ENCODE results near the gene MTCL1.

The MTCL1 gene

DNA sequence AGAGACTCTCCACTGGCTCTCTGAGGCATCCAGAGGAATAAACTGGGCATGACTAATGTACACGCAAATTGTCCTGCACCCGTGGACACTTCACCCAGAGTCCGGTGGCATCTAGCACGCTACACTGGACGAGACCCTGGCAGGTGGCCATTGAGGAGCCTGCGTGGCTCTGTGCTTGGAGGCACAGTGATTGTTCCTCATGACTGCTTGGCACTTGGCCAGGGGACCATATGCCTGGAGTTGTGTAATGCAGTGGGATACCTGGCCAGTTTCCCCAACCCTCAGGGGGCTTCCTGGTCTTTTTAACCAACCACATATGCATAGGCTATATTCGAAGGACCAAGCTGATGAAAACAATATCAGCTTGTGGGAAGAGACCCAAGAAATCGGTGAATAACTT lies 66.6 kb downstream of the MTCL1 start:
- DNase-seq (ENCODE audit: low spot score), result no peak

DNA sequence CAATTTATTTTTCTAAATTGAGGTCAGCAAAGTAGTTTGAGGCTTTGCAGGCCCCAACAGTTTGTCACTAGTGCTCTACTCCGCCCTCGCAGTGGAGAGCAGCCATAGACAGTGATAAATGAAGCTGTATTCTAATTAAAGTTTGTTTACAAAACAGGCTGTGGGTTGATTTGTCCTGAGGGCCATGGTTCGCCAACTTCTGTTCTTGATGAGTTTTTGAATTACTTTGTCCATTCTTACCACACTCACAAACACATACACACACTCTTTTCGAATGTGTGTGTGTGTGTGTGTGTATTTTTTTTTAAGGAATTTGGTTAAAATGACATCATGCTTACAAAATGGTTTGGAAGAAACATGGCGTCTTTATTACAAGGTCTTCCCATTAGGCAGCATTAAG lies 68.6 kb downstream of the MTCL1 start:
- no peak for DNase-seq (ENCODE audit: low spot score)

DNA sequence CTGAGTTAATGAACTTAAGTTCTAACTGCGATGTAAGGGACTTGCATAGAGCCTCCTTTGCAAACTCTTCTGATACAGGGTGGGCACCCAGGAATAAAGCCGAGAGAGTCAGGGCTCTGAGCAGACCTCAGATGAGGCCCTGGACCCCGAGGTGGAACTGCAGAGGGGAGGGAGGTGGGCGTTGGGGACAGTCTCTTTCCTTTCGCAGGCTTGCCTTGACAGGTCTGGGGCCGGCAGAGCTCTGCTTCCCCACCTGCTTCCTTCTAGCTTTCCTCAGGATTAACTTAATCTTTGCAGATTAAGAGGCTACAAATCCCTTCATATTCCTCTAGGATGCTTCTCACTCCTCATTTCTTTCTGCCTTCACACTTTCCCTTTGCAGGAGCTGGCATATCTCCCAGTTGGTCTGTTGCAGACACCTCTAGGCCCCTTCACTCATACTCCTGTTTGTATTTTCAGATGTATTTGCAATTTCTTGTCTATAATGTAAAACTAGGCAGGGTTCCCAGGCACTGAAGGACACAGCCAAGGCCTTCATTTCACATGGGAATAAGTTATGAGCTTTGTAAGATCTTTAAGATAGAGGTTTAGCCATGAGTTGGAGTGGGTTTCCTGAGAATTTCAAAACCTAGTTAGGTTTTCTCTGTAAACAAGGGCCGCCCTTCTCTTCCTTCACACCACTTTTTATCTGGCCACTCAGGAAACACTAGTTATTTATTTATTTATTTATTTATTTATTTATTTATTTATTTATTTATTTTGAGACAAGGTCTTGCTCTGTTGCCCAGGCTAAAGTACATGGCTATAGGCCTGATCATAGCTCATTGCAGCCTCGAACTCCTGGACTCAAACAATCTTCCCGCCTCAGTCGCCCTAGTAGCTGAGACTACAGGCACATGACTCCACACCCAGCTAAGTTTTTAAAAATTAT lies 70.9 kb downstream of the MTCL1 start:
- peak; percentile 81 for DNase-seq (ENCODE audit: low spot score)

DNA sequence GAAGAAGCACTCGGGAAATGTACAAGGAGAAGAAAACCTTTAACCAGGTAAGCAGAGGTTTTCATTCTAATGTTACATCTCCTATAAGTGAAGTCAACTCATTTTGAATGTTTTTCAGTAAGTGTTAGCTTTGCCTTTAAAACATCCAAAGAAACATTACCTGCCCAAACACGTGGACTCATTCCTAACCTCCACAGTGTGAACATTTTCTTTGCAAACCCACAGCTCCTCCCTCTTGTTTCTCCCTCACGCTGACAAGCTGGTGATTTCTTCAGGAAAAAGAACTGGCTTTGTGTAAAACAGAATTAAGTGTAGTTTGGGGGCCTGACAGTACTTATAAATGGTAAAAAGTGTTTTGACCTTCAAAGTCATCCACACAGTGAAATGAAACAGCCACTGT lies 72.5 kb downstream of the MTCL1 start:
- no peak for DNase-seq (ENCODE audit: low spot score)

DNA sequence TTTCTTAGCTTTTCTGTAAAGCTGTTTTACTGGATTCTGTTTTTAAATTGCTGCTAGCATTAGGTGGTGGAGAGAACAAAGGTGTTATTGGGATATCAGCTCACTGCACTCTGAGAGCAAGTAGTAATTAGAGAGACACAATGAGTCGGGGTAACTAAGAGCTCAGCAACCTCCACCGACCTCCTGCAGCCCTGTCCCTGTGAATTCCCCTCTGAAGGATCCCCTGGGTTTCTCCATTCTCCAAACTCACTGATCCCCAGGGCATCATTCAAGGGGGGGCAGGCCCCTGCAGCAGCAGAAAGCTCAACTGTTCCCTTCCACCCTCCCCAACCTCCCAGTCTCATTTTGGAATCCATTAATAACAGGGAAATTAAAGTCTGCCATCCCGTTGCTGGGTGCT lies 73.0 kb downstream of the MTCL1 start:
- no peak for DNase-seq (ENCODE audit: low spot score)

DNA sequence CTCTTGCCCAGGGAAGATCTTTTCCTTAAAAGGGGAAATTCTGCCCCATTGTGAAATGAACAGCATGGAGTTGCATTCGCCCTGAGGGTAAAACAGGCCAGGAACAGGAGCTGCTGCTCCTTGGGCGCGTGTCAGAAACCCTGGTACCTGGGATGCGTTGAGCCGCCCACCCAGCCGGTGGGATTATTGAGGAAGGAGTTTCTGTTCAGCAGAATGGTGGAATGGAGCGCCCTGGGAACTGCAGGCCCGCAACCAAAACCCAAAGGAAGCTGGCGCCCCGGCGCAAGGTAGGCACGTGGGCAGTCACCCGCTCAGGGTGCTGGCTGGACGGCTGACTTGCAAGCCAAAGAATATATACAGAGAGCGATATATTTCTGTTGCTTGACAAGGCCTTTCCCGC lies 73.5 kb downstream of the MTCL1 start:
- DNase-seq (ENCODE audit: low spot score), result no peak

DNA sequence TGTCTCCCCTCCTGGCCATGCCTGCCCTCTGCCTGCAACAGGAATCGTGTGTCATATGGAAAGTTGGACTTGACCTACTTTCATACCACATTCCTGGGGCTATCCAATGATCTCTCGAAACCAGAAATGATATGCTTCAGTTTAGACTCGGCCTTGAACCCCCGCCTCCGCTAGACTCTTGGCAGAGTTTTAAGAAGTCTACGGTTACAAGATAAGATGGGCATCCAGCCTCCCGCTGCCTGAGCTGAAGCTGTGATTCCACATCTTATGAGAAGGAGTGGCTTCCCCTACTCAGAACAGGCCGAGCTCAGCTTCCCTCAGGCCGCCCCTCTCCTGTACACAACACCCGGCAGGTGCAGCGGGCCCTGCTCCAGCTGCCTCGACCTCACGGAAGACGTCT lies 73.9 kb downstream of the MTCL1 start:
- no peak for DNase-seq (ENCODE audit: low spot score)

DNA sequence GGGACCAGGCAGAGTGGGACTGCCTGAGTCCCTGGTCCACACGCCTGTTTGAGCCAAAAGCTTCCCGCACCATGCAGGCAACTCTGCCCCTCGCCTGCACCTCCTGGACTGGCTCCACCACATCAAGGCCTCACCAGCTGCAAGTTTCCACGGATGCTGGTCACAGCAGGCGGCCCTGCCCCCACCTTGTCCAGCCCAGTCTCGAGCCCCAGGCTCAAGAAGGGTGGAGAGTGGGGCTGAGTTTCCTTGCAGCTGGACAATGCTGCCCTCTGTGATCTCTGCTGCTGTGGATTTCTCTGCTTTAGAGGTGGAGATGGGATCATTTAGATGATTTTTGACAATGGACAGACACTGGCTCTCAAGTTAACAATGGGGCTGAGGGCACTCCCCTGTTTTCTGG lies 74.9 kb downstream of the MTCL1 start:
- no peak for DNase-seq (ENCODE audit: low spot score)

DNA sequence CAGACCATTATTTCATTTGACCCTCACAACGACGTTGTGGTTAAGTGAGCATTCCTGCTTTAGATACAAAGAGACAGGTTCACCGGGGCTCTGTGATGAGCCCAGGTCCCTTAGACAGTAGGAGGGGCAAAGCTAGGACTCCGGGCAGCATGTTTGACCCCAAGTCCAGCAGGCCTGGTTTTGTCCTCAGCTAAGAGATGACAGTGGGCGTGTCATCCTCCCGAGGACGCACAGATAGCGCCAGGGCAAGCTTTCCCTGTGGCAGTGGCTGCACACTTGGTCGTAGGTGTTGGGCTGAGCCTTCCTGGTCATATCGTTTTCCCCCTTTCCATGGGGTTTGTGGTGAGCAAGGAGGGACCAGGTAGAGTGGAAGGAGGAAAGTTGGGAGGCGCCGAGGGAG lies 76.3 kb downstream of the MTCL1 start:
- DNase-seq (ENCODE audit: low spot score), result no peak

DNA sequence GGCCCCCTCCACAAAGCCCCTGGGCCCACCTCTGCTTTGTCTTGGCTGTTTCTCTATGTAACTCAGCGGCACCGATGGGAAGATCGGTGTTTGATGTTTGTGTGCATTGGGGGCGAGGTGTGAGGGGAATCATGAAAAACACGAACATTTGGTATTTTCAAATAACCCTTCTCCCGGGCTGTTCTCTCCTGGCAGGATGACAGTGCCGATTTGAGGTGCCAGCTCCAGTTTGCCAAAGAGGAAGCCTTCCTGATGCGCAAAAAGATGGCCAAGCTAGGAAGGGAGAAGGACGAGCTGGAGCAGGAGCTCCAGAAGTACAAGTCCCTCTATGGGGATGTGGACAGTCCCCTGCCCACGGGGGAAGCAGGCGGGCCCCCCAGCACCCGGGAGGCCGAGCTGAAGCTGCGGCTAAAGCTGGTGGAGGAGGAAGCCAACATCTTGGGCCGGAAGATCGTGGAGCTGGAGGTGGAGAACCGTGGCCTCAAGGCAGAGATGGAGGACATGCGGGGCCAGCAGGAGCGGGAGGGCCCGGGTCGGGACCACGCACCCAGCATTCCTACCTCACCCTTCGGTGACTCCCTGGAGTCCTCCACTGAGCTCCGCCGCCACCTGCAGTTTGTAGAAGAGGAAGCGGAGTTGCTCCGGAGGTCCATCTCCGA lies 78.1 kb downstream of the MTCL1 start:
- DNase-seq (ENCODE audit: low spot score), result no peak

DNA sequence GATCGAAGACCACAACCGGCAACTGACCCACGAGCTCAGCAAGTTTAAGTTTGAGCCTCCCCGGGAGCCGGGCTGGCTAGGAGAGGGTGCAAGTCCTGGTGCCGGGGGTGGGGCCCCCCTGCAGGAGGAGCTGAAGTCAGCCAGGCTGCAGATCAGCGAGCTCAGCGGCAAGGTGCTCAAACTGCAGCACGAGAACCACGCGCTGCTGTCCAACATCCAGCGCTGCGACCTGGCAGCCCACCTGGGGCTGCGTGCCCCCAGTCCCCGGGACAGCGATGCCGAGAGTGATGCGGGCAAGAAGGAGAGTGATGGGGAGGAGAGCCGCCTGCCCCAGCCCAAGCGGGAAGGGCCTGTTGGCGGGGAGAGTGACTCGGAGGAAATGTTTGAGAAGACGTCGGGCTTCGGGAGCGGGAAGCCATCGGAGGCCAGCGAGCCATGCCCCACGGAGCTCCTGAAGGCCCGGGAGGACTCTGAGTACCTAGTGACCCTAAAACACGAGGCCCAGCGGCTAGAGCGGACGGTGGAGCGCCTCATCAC lies 78.7 kb downstream of the MTCL1 start:
- no peak for DNase-seq (ENCODE audit: low spot score)

DNA sequence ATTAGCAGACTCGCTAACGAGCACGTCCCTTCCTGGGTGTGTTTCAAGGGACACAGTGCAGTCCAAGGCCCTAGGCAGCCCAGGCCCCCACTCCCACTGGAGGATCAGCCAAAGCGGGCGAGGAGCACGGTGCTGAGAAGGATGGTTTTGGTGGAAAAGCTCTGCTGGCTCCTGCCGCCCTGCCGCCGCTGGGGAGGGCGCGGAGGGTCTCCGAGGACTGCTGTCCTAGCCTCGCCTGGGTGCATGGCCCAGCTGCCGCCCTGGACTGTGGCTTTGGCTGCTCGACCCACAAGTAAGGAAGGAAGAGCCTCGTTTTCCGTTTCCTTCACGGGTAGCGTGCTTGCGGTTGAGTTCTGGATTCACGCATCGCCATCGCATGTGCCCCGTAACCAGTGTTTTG lies 79.9 kb downstream of the MTCL1 start:
- DNase-seq (ENCODE audit: low spot score), result no peak

DNA sequence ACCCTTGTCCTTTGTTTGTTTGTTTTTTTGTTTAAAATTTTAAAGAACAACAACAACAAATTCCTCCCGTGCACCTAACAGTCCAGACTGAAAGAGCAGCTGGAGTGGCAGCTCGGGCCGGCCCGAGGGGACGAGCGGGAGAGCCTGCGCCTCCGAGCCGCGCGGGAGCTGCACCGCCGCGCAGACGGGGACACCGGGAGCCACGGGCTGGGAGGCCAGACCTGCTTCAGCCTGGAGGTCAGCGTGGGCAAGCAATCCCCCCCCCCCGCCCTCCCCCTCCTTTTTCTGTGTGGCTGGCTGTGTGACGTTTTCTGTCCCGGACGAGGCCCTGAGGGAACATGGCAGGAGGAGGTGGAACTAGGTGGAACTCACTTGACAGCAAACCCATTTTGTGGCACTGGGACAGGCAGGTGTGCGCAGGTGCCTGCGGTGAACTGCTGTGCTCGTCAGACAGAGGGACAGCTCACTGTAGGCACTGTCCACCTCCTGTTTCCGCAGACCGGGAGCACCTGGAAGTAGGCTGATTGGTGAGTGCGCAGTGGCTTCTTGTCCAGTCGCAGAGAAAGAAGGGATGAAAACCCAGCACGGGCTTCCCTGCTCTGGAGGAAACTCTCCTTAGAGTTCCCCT lies 80.6 kb downstream of the MTCL1 start:
- no peak for DNase-seq (ENCODE audit: low spot score)

DNA sequence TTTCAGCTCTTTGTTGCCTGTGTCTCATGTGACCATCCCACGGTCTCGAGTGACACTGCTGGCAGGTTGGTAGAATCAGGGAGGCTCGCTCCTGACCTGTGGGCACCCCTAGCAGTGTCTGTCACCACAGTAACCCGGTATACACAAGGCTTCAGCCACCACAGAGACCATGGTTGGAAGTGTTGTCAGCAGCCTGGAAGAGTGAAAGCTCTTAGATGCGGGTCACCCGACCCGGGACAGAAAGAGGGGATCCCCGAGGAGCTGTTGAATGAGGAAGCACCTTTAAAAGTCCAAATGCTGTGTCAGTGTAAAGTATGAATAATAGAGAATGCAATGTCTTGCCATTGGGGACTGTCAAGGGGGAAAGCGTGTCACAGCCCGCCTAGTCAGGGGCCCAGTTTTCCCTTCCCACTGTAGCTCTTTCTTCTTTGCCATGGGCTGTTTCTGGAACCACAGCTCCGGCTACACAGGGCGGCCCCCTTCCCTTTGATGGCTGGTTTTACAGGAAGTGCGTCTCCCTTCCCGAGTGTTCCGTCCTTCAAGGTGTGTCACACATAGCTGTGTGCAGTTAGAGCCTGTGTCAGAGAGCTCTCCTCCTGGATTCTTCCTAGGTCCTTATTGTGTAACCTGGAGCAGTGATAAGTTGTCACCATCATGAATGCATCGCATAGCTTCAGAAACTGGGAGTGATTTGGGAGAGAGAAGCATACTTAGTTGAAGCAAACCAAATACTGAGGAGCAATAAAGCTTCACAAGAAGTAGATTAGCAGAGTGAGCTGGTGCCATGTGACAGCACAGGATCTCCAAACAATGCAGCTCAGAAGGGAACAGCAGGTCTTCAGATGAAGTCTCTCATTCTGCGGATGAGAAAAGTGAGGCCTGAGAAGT lies 81.4 kb downstream of the MTCL1 start:
- no peak for DNase-seq (ENCODE audit: low spot score)

DNA sequence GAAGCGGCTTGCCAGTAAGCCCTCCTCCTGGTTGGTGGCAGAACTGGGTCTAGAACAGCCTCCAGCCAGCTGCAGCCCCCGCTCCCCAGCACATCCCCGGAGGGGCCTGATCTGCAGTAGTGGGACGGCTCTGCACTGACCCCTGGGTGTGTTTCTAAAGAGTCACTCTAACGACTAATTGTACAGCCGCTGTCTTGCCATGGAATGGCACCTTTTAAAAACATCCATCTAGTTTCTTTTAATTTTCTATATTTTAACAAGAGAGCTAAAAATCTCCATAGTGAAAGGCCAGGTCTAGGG lies 82.0 kb downstream of the MTCL1 start:
- no peak for DNase-seq (ENCODE audit: low spot score)

DNA sequence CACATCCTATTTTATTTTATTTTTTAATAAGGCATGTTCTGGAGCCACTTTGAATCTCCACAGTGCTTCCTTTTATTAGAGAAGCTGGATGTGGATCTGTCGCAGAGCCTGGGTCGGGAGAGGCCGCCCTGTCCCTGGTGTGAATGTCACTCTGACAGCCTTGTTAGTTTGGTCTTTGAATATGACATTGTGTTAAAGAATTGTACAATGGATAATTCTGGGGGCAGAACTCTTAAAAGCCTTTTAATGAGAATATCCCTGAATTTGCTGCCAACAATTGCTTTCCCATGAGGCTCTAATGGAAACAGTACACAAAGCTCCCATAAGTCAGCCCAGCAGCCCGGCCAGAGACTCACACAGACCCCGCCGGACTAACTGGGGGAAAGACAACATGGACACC lies 82.4 kb downstream of the MTCL1 start:
- DNase-seq (ENCODE audit: low spot score), result no peak

DNA sequence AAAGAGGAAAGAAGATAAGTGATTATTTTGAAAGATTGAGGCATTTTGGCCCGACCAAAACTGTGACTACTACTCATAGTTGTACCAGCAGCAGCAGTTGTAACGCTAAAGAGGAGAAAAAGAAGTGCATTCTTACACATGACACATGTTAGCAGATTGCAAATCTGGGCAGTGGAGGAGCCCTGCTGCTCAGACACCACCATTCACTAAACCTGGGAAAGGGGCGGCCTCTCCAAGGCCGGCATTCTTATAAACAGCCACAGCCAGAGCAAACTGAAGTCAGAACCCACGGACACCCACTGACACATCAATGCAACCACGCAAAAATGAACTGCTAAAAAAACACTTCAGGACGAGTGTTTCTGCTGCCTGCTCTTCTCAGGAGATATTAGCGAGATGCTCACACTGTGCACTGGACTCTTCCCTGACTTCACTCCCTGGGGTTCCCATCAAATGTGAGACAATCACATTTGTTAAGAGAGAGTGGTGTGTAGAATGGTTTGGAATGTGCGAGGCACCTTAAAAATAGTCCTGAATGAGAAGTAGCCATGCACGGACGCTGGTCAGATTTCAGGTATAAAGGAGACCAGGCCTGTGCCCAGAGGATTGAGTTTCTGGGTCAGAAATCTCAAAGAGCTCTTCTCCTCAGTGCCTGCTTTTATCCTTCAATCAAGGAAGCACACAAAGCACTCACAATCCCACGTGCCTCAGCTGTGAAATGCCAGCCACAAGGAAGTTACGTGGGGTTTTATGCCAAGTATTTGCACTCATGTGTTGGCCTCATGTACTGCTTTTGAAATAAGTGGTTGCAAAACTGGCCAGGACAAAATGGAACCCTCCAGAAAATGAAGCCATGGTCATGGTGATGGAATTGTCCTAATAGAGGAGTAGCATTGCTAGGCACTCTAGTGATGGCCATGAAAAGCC lies 83.4 kb downstream of the MTCL1 start:
- DNase-seq (ENCODE audit: low spot score), result no peak

DNA sequence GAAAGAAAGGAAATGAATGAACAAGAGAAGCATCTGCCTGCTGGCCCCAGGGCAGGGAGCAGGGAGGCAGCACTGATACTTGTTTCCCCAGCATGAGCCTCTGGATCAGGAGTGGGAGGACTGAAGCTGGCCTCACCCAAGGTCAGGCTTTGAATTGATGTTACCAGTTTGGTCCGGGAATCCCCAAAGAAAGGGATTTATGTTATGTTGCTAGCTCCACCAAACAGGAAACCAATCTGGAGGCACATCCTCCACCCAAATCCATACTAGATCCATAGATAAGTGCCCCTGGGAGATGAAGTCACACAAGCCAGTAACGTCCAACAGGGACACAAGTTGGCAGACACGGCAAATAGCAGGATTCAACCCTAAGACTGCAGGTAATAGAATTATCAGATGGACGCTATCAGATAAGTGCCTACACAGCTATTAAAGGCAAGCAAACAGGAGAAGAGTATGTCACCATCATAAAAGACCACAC lies 85.9 kb downstream of the MTCL1 start:
- DNase-seq (ENCODE audit: low spot score), result no peak

DNA sequence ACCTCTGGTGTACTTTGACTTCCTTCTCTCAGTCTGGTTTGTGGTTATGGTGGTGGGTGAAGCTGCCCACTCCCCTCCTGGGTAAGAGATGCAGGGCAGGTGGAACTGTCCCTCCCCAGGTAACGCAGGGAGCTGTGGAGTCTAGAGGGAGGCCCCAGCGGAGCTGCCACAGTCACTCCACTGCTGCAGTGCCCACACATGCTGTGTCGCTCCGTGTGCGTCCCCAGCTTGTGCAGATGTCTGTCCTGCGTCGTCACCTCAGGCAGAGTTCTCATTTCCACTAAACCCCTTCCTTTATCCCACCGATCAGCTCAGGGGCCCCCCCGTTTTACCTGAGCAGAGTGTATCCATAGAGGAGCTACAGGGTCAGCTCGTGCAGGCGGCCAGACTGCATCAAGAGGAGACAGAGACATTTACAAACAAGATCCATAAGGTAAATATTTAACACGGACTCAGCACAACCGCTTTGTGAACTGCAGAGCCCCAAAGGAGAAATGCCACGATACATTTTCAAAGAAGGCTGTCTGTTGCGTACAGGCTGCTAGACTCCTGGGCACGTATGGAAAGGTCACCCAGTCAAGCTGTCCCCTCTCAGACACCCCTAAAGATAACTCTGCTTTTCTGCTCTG lies 87.4 kb downstream of the MTCL1 start:
- no peak for DNase-seq (ENCODE audit: low spot score)

DNA sequence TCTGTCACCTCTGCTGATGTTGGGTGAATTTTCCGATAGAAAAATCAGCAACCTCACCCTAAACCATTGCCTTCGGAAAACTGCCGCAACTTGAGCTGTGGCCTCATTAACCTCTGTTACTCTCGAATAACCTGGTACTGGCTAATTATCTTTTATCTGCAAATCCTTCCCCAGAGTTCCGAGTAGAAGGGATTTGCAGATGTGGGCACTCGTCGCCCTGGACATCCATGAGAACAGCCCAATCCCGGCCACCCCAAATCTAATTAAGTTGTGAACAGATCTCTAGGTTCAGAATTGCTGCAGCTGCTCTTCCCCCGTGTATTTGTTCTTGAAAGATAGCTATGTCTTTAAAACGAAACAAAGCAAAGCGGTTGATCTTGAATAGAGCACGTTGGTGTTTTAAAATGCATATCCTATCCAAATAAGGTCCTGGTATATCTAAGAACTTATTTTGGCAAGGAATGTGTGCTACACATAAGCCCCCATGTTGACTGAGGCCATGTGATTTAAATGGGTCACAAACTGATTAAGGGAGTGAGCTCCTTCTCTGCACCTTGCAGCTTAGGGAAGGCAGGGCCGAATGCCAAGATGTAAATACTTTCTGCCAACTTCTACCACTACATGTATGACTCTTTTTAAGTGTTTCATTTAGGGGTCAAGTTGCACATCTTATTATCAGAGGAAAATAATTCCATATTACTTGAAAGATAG lies 88.2 kb downstream of the MTCL1 start:
- DNase-seq (ENCODE audit: low spot score), result no peak

Measured in D341Med (cell line).